NK-92 treated with Interleukin-12 subunit alpha and Interleukin-12 subunit beta, amount 100 ng/mL, for 24 hours (cell line): ENCODE results near the gene NCF4.
A peak's percentile ranks its signal among the peaks of the same experiment; 100 is the strongest.

Source experiments
- DNase-seq: peaks from one replicate; lab custom pipeline; 2025; lab: John Stamatoyannopoulos, UW

Gene NCF4

DNA sequence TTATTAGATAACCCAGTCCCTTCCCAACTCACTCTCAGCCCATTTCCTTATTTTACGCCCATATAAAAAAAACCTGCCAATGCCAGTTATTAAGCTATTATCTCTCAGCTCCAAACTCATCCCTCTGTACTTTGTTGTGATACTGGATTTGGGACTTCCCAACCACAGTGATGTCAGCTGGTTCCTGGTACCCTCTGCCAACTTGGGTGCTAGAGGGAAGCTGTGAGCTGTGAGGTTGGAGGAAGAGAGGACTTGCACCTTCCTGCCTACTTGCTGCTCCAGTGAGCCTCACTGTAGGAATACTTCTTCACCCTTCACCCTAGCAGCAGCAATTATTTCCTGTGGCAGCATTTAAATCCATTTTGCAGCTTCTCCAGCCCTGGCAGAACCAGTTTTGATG lies 33.5 kb downstream of the NCF4 start:
- DNase-seq = no peak

DNA sequence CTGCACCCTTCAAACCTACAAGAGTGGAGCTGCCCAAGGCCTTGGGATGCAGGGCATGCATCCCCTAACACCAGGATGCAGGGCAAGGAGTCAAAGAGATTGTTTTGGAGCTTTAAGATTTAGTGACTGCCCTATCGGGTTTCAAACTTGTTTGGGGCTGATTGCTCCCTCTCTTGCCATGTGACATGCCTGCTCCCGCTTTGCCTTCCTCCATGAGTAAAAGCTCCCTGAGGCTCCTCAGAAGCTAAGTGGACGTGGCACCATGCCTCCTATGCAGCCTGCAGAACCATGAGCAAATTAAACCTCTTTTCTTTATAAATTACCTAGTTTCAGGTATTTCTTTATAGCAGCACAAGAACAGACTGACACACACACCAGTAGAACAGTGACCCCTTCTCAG lies 36.8 kb downstream of the NCF4 start:
- no peak for DNase-seq

DNA sequence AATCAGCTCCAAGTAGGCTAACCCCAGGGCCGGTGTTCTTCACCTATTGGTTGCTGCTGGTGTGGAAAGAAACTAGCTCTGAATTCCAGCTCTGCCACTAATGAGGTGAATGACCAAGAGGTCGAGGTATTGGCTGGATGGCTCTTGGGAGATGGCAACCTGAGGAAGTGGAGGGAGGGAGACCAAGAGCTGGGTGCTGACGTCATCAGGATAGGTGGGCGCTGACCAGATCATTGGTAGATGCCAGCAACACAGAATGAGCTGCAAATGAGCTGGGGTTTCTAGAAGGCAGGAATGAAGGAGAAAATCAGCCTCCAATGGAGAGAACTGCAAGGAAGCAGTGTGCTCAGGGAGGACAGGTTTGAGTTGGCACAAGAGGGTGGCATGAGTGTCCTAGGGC lies 37.9 kb downstream of the NCF4 start:
- no peak for DNase-seq

- DNase-seq = no peak
Measured at GRCh38 chr22:36899498-36899897, 38.7 kb downstream of the NCF4 start.

DNA sequence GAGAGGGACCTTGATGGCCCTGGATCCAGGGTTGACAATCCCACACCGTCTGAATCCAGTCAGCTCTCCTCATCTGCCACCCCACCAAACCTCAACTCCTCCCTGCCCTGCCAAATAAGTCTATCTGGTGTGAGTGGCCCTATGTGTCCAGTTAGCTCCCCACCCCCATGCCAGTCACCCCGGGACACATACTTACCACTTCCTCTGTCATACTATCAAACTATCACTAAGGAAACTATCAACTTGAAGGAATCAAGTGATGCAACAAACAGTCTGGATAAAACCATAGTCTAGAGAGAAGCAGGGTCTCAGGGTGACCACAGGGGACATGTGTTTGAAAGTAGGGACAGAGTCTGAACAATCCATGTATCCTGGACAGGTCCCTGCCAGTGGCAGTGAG lies 39.4 kb downstream of the NCF4 start:
- no peak for DNase-seq

- no peak for DNase-seq
Measured at GRCh38 chr22:36900880-36901279, 40.1 kb downstream of the NCF4 start.

GRCh38 chr22:36901411-36902142 lies 40.8 kb downstream of the NCF4 start:
- DNase-seq = no peak

- no peak for DNase-seq
Measured at GRCh38 chr22:36902143-36902926, 41.5 kb downstream of the NCF4 start.

- DNase-seq = no peak
Measured at GRCh38 chr22:36904260-36904880, 43.6 kb downstream of the NCF4 start.

GRCh38 chr22:36907253-36908195 lies 46.7 kb downstream of the NCF4 start:
- no peak for DNase-seq

- no peak for DNase-seq
Measured at GRCh38 chr22:36910461-36910860, 49.7 kb downstream of the NCF4 start.

- no peak for DNase-seq
Measured at GRCh38 chr22:36911887-36912661, 51.3 kb downstream of the NCF4 start.

DNA sequence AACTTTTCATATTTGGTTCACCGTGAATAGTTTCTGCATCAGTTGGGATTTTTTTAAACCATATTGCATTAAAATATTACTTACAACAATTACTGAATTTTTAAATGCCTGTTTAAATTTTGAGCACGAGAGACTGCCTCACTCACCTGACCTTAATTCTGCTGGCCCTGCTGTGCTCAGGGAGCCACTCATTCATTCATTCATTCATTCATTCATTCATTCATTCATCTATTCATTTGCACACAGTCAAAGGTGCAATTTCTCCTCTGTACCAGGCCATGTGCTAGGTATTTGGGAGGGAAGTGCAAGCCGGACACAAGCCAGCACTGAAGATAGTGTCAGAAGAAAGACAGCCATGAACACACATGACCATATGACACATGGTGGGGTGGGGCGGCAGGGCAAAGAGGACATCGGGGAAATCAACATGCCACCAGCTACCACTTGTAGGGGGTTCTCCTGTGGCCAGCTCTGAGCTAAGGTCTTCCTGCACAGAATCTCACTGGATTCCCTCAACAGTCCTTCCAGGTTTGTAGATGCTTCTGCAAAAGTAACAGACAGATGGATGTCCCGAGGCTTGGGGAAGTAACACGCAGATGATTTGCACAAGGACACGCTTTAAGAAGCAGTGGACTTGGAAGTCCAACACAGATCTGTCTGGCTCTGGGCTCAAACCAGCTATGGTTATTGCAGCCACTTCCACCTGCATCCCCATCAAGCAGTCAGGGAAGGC lies 52.1 kb downstream of the NCF4 start:
- no peak for DNase-seq

DNA sequence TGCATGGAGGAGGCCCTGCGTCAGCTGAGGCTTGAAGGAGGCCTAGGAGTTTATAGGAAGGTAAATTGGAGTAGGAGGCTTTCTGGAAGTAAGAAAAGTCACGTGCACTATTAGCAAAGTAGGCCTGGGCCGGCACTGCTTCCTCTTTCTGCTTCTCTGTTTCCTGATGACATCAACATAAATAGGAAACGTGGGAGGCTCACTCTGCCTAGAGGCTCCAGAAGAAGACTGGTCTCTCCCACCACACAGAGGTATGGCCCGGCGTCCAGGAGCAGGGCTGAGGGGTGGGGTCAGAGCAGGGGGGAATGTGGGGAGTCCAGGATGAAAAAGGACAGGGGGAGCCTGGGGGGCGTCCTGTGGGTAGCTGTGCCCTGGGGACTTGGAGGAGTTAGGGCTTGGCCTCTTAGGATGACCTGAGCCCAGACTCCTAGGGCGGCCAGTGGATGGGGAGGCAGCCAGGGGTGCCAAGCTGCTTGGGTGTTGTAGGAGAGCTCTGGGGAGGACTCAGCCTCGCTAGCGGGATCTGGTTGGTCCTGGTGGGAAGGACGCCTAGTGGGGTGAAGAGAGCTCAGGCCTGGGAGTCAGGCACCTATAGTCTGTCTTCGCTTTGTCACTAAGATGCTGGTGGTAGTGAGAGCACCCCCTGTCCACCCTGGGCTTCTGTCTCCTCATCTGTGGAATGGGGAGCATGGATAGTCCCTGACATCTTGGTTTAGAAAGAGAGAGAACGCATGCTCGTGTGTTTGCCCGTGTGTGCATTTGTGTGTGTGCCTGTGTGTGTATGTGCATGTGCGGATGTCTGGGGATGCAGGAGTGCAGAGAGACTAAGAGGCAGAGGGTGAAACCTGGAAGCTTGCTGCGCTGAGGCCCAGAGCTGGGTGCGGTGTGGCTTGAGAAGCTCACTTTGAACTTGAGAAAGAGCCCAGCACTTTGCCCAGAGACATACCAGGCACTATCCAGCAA lies 52.9 kb downstream of the NCF4 start, which contains the start of gene CSF2RB:
Gene CSF2RB (plus strand): TSS at position 202 of the 963 bp plus-strand sequence. CDS start 8,580 bp downstream, outside the sequence.
- DNase-seq = peak; percentile 45

GRCh38 chr22:36914390-36914752 lies 53.6 kb downstream of the NCF4 start:
- DNase-seq = no peak

GRCh38 chr22:36916034-36916433 lies 55.2 kb downstream of the NCF4 start:
- no peak for DNase-seq

GRCh38 chr22:36918586-36919284 lies 57.9 kb downstream of the NCF4 start:
- no peak for DNase-seq

- DNase-seq = no peak
Measured at GRCh38 chr22:36921309-36922104, 60.7 kb downstream of the NCF4 start.
